Measurements from ENCODE around the gene DTYMK.

DTYMK gene, protein sequence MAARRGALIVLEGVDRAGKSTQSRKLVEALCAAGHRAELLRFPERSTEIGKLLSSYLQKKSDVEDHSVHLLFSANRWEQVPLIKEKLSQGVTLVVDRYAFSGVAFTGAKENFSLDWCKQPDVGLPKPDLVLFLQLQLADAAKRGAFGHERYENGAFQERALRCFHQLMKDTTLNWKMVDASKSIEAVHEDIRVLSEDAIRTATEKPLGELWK

DNA sequence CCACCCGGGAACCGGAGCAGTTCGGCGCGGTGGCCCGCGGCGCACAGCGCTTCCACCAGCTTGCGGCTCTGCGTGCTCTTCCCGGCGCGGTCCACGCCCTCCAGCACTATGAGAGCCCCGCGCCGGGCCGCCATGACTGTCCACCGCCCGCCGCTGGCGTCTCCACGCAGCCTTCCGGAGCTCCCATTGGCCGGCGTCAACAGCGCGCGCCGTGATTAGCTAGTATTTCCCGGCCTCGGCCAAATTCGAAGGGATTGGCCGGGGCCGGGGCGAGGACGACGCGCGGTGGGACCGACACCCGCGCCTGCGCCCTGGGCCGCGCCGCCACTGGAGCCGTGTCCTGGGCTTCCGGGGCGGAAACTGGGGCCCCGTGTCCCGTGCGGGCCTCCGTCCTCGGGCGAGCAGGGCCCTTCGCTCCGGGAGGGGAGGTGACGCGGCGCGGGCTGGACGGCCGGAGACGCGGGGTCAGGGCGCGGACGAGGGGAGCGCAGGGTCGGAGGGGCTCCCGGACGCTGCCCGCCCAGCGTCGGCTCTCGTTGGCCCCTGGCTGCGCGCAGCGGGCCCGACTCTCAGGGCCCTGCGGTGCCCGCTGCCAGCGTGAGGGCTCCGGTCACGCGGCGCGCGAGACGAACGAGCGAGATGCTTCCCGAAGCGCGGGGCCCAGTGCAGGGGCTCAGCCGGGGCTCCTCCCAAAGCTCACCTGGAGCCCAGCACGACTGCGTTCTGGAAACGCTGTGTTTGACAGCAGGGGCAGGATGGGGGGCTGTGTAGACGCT is at the start of gene DTYMK:
DTYMK (minus strand) TSS at position 166 of the 776 bp plus-strand sequence; CDS start at position 134, 32 bp downstream.
- DNase-seq, result peak; percentile 87 to 99

DNA sequence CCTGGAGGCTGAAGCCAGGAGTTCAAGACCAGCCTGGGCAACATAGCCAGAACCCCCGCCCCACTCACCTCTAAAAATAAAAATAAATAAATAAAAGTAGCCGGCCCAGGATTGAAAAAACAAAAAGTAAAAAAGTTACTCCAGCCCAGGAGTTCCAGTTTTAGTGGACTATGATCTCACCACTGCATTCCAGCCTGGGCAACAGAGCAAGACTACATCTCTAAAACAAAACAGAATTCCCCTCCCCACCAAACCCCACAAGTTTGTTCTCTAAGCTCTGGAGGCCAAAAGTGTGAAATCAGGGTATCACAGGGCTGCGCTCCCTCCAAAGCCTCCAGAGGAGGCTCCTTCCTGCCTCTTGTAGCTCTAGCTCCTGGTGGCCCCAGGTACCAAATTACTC is 49.5 kb upstream of the DTYMK start:
- DNase-seq, result no peak

DNA sequence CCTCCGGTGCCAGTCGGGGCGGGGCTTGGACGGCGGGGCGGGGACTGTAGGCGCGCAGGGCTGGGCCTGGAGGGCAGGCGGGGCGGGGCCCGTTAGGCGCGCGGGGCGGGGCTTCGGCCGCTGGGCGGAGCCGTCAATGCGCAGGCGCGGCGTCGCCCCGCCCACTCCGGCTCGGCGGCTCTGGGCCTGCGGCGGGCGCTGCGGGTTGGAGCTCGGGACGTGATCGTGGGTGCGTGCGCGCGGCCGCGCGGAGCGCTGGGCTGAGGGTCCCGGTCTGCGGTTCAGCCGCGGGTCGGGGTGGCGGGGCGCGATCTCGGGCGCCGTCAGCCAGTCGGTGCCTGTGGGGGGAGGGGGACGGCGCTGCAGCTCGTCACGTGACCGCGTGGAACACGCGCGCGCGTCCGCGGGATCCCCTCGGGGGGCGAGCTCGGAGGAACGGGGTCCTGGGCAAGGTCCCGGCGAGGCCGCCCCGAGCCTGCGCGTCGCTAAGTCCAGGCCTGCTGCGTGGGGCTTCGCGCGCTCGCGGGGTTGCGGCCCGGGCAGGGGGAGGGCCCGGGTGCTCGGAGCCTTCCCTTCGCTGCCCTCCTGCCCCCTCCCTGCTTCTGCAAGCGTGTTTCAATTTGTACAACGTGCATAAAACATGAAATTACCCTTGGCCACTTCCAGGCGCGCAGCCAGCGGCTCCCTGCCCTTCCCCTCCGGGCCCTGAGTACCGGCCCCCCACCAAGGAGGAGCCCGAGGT is 48.0 kb upstream of the DTYMK start, which contains the start of gene D2HGDH:
D2HGDH (plus strand) TSS at position 164 of the 742 bp plus-strand sequence. CDS start 595 bp downstream, outside the sequence.
- peak; percentile 33 to 95 for DNase-seq

DNA sequence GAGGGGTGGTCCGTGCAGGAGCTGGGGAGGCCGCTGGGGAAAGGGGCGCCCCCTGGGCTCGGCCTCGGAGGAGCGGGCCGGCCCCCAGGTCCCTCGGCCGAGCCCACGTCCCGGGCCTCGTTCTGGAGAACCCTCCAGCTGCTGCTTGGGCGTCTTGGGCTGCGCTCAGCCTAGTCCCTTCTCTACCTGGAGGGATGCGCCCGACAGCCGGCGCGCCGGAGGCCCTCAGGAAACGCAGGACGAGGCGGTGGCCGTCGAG is 47.5 kb upstream of the DTYMK start:
- DNase-seq, result no peak

DNA sequence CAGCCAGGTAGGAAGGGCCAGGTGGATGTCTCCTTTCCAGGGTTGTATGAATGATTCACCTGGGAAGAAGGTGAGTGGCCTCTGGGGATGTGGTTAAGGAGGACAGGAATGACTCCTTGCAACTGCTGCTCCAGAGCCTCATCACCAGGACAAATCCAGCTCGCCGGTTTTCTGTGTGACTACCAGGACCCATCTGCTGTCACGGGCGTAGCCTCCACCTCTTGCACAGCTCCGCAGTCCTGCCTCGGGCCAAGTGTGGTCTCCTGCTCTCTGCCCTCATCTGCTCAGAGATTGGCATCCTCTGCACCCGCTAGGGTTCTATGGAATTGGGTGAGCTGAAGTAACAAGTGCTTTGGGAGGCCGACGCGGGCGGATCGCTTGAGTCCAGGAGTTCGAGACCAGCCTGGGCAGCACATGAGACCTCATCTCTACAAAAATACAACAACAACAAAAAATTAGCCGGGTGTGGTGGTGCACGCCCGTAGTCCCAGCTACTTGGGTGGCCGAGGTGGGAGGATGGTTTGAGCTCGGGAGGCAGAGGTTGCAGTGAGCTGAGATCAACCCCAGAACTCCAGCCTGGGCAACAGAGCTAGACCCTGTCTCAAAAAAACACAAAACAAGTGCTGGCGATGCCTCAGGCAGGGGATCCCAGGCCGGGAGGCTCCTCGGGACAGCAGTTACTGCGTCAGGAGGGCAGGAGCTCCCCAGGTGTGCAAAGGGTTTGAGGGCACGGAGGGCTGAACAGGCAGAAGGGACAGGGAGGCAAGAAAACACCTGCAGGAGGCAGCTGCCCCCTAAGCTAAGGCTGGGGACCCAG is 47.0 kb upstream of the DTYMK start:
- no peak for DNase-seq

DNA sequence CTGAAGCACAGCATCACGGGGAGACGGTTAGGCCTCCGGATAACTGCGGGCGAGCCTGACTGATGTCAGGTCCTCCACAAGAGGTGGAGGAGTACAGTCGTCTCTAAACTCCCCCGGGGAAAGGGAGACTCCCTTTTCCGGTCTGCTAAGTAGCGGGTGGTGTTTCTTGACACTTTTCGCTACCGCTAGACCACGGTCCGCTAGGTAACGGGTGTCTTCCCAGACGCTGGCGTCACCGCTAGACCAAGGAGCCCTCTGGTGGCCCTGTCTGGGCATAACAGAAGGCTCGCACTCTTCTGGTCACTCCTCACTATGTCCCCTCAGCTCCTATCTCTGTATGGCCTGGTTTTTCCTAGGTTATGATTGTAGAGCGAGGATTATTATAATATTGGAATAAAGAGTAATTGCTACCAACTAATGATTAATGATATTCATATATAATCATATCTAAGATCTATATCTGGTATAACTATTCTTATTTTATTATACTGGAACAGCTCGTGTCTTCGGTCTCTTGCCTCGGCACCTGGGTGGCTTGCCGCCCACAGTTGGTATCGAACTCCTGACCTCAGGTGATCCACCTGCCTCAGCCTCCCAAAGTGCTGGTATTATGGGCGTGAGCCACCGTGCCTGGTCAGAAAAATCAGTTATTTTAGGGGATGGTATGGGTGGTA is 46.0 kb upstream of the DTYMK start:
- peak in 1 of 2 experiments; percentile 39 for DNase-seq

DNA sequence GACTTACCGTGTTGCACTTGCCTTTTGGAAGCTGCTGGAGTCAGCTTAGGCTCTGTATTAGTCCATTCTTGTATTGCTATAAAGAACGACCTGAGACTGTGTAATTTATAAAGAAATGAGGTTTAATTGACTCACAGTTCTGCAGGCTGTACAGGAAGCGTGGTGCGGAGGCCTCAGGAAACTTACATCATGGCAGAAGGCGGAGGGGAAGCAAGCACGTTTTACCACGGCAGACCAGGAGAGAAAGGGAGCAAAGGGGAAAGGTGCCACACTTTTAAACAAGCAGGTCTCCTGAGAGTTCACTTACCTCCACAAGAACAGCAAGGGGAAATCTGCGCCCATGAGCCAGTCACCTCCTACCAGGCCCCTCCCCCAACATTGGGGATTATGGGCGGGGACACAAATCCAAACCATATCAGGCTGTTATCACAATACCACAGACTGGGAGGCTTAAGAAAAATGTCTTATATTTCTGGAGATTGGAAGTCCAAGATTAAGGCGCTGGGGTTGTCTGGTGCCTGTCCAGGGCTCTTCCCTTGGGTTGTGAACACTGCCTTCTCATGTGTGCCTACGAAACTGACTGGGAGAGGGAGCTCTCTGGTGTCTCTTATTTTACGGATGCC is 44.2 kb upstream of the DTYMK start:
- DNase-seq, result no peak

DNA sequence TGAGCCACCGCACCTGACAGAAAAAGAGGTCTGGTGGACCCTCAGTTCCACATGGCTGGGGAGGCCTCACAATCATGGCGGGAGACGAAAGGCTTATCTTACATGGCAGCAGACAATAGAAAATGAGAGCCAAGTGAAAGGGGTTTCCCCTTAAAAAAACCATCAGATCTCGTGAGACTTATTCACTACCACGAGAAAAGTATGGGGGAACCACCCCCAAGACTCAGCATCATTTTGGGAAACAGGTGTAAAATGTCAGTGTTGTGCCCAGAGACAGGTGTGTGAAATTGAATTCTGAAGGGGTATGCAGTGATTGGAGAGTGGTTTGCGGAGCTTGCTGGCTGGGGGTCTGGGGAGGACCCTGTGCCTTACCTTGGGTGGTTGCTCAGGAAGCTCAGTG is 43.3 kb upstream of the DTYMK start:
- DNase-seq, result no peak

DNA sequence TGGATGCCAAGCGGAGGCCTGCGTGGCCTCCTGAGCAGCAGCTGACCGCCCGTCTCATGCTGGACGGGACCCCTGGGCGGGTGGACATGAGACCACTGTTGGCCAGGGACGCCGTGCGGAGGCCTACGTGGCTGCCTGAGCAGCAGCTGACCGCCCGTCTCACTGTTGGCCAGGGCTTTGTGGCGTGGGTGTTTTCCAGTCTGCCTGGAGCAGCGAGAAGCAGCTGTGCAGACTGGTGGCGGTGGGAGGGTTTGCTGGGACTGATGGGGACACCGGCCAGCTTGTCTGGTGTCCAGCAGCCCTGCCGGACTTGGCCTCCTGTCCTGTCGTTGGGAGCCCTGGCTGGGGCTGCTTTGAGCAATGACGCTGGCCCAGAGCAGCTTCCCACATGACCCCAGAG is 42.0 kb upstream of the DTYMK start:
- no peak for DNase-seq

DNA sequence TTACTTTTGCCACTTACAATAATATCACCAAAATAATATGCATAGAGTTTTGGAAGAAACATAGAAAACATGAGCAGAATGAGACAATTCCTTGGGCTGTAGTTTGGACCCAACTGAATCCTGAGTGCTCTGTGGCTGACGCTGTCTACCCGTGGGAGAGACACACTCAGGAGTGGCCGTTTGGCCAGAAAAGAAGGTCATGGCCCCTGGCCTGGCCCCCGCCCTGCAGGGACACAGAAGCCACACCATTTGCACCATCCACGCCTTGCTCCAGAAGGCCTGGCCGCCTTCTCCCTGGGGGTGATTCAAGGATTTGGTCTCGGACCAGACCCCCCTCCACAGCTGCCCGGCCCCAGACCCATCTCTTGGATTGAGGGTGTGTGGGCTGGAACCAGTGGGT is 41.4 kb upstream of the DTYMK start:
- DNase-seq, result no peak

DNA sequence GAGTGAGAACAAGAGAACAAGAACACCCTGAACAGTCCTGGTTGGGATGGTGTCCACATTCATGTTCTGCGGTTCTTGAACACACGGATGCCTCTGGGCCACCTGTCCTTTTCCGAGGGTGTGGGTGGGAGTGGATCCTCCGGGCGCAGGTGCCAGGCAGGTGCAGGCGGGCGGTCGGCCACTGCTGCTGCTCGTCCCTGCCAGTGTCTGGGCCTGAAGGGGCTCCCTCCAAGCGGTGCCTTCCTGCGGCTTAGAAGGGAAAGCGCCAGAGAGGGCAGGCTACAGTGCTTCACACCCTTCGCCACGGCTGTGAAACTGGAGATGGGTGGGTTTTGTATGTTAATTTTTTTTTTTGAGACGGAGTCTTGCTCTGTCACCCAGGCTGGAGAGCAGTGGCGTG is 39.8 kb upstream of the DTYMK start:
- peak in 1 of 2 experiments; percentile 33 for DNase-seq

DNA sequence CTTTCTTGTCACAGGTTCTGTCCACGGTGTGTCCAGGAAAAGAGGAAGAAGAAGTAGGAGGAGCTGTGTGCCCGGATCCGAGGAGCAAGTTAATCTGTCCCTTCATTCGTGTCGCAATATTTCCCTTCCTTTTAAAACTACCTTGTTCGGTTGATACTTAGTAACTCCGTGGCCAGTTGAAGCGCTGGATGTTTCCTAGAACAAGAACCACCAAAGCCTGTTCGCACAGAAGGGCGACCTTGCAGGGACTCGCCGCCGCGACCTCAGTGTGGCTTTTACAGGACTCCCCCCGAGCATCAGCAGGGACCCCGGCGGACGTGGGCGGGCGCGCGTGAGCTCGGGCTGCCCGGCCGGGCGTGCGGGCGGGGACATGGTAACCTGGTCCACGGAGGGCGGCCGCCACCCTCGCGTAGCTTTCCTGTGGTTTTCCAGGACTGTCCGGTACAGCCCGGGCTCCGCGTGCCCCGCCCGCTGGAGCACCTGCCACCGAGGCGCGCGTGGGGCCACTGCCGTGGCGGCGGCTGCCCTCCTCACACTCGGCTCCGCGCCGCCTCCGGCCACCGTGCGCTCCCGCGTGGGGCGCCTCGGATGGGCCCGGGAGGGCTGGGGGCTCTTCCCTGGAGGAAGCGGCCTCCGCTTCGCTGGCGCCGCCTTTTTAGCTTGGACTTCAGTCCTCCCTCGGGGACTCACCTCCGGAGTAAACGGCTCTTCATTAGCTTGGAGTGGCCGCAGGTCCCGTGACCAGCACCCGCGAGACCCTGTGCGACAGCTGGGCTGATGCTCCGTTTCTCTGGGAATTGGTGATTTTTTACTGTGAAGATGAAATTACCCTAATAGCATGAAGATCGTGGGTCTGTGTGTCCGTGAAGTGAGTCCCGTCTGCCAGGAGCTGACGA is 38.6 kb upstream of the DTYMK start:
- DNase-seq, result no peak

DNA sequence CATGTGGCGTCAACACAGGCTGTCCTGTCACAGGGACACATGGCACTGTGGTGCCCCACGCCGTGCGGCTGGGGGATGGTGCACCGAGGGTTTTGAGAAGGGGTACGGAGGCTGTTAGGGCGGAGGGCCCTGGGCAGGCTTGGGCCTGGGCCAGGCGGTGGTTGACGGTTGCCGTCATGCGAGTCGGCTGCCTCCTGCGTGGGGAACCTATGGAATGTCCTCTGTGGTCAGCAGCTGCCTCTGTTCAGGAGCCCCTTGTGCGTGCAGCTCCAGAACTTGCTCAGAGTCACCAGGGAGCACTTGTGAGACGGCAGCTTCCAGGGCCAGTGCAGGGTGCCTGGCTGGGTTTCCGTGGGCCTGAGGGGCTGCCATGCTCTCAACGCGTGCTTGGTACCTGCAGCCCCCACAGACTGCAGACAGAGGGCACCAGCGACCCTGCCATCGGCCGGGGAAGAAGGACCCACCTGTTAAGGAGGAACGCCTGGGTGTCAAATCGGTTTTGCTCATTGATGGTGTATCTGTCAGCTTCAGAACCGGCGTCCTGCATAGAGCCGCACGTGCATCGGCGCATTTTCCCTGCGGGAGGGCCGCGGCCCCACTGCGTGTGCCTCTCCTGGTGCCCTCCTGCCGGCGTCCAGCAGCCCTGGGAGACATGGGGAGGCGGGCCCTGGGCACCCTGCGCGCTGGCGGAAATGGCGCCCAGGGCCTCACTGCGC is 37.8 kb upstream of the DTYMK start:
- DNase-seq, result no peak

DNA sequence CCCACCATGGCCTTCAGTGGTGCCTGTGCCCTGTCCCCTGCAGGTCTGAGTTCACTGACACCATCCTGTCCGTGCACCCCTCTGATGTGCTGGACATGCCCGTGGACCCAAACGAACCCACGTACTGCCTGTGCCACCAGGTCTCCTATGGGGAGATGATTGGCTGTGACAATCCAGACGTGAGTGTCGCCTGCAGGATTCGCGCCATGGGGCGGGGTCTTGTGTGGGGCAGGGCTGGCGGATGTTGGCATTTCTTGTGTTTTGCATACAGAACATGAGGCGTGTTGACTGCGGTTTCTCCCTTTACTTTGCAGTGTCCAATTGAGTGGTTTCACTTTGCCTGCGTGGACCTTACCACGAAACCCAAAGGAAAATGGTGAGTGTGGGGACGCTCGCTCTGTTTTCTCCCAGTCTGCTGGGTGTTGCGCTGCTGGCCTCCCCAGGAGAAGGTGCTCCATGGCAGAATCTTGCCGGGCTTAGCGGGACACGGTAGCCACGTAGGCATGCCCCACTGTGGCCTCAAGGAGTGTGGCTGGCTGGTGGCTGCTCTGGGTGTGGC is 36.4 kb upstream of the DTYMK start:
- no peak for DNase-seq

DNA sequence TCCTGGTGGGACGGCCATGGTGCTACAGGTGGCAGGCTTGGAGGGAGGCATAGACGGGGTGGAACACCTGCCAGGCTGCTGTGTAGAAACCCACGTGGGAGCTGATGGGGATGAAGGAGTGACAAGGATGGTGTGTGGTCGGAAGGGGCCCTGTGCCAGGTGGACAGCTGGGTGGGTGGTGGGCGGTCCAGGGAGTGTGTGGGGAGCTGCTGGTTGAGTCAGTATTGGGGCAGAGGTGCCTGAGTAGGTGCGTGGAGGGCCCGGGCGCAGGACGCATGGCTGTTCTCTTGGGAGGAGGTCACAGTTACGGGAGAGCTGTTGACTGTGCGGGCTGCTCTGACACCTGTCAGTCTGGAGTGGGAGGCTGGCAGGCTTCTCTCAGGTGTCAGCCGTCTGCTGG is 35.2 kb upstream of the DTYMK start:
- no peak for DNase-seq

DNA sequence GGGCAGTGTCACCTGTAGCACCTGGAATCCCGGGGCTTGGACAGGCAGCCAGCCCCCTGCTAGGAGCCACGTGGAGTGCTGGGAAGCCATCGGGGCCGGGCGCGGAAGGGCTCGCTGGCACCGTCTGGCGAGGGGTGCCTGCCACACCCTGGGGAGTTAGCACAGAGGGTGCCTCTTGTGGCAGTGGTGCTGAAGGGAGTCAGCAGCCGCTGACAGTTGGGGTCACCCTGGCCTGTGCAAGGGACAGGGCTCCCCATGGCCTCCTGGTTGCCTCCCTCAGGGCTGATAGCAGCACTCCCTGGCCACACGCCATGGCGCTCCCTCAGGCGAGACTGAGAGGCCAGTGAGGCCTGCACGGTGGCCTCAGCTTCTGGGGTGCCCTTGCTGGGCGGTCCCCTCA is 33.9 kb upstream of the DTYMK start:
- DNase-seq, result no peak

DNA sequence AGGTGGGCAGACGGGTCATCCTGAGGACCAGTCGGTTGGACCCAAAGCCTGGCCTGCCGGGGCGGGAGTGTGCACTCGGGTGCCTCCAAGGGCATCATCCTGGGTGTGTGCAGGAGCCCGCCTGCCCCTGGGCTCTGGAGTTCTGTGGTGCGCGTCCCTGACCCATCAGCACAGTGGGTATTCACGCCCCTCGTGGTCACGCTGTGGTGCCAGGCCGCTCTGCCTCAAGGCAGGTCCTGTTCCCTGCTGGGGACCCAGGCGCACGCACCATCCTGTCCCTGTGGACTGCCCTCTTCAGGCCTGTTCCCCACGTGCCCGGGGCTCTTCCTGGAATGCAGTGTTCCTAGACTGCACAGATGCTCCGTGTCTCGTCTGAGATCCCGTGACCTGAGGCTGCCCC is 33.5 kb upstream of the DTYMK start:
- DNase-seq, result no peak

DNA sequence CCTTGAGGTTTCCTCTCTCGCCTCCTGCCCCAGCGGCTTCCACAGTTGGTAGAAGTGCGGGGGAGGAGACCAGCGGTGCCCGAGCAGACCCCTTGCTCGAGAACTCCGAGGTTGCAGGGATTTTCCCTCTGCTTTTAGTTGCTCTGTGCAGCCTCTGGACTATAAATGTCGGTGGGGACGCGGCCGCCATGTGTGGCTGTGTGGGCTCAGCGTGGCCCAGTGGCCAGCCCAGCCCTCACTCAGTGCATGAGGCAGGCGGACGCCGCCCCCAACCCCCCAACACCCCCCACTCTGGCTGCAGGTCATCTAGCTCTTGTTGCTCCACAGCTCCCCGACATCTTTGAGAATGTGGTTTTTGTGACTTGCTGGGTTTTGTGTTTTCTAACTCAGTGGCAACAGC is 32.5 kb upstream of the DTYMK start:
- no peak for DNase-seq

DNA sequence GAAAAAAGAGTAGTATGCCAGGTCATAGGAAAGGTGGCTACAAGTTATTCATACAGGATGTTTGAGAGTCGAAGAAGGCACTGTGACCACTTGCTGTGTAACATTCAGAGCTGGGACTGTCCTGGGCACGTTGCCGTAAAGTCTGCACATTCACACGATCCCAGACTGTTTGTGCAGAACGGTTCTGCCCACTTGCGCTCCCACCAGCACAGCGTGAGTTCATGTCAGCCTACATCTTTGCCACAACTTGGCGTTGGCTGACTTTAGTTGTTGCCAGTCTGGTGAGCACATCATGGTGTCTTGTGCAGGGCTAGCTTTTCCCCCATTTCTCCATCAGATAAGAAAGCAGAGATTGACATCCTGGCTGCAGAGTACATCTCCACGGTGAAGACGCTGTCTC is 22.3 kb upstream of the DTYMK start:
- DNase-seq, result no peak

DNA sequence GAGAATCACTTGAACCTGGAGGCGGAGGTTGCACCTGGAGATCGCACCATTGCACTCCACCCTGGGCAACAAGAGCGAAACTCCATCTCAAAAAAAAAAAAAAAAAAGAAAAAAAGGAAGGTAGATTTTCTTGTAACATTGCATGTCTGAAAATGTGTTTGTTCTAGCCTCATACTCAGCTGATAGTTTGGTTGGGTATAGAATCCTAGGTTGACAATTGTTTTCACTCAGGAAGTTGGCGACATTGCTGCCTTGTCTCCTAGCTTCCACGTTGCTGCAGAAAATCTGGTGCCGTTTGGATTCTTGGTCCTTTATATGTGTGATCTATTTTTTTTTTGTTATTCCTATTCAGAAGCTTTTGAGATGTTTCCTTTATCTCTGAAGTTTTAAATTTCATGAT is 19.9 kb upstream of the DTYMK start:
- DNase-seq, result no peak
